ENCODE data around the gene LTBP1.

GRCh38 chr2:33241581-33241980 is 294.8 kb downstream of the LTBP1 start:
- TF ChIP-seq CTCF (IDR thresholded peaks at IDR 0.05; ENCODE audit: insufficient read depth, low read length) (no peak), GABPA (IDR thresholded peaks at IDR 0.05; ENCODE audit: low read depth) (no peak)

Measured in HL-60 (cell line).